K562 (cell line): ENCODE results near the gene OR2W1. TPM values are rescaled to one million over a fixed set of nuclear protein-coding genes. Genes with fewer than 3 reads are reported as not detected.
A peak's percentile ranks its signal among the peaks of the same experiment; 100 is the strongest.

Experiments used
- CTBP1 ChIP-seq: fragments of 450-650 bp; IDR thresholded peaks from 2 replicates; pipeline ENCODE4 v1.6.1; 2016; ENCODE audit warnings: borderline replicate concordance
- CXXC5 ChIP-seq: fragments of 250-450 bp; sonication (Bioruptor Pico); IDR thresholded peaks from 2 replicates; pipeline ENCODE4 v1.8.0; 2022; ENCODE audit warnings: inconsistent platforms, mild to moderate bottlenecking, moderate library complexity
- MXI1 ChIP-seq: IDR thresholded peaks from 2 replicates; pipeline ENCODE4 v1.6.1; 2011; ENCODE audit warnings: low read depth, mild to moderate bottlenecking, improper control_type of control experiment, low read length
- RAD51 ChIP-seq: fragments of 450-650 bp; IDR thresholded peaks from 2 replicates; pipeline ENCODE4 v1.7.1; 2016; ENCODE audit warnings: low read depth, mild to moderate bottlenecking, borderline replicate concordance
- SNRNP70 ChIP-seq: fragments of 200-400 bp; formaldehyde crosslinking; optimal IDR thresholded peaks from 2 replicates; pipeline ENCODE3; 2017; ENCODE audit warnings: low read depth, low read length
- YY1 ChIP-seq, 3 experiments: IDR thresholded peaks; 2 replicates each; pipeline ENCODE4 v1.6.1; 2011; ENCODE audit warnings: low read length in 2 of 3, mild to moderate bottlenecking in 2 of 3, moderate library complexity in 2 of 3, borderline replicate concordance in 1 of 3, control low read depth in 1 of 3, low read depth in 1 of 3; ENCODE audit not compliant: insufficient read depth in 3 of 3, insufficient replicate concordance in 2 of 3, control insufficient read depth in 1 of 3, insufficient read length in 1 of 3; ENCODE audit errors: extremely low read depth in 1 of 3
- ZBTB40 ChIP-seq, 2 experiments: fragments of 450-650 bp in 1 of 2; sonication (generic) in 1 of 2; formaldehyde crosslinking in 1 of 2; IDR thresholded peaks; 2 replicates each; pipeline versions ENCODE4 v1.7.1 to v1.9.0; 2016 to 2022; ENCODE audit warnings: inconsistent platforms in 1 of 2, mild to moderate bottlenecking in 1 of 2, missing genetic modification reagents in 1 of 2
- polyA plus RNA-seq, 8 experiments: library from polyadenylated mRNA; depleted of rRNA in 4 of 8; stranded (reverse) in 5 of 8; unstranded in 3 of 8; fragments of >200 nt; fragmentation: Nextera tagmentation in 2 of 8; fragmentation: Illumina TruSeq in 1 of 8; extraction: Ambion mirVana in 2 of 8; extraction: Trizol in 1 of 8; gene quantifications; 2 replicates each; pipeline versions ENCODE4 v1.2.1 to v1.2.3, GENCODE V29; 2011 to 2014; ENCODE audit warnings: inconsistent platforms in 1 of 8, missing spikeins in 1 of 8
- total RNA-seq, 7 experiments: library from RNA; depleted of rRNA in 6 of 7; stranded (reverse); fragments of >200 nt in 6 of 7; fragmentation: Illumina TruSeq in 2 of 7; extraction: Trizol in 2 of 7; gene quantifications; 2 replicates each; pipeline versions ENCODE4 v1.2.1 to v1.2.3, GENCODE V29; 2011 to 2021; ENCODE audit warnings: low replicate concordance in 1 of 7

OR2W1 gene
- total and polyA plus RNA-seq, 9 of the 15 experiments (the other 6 are each of a cell fraction or from before 2014, with no cell fraction given) = not detected

GRCh38 chr6:29011276-29011734, 33.7 kb downstream of the OR2W1 start (continued):
- TF ChIP-seq YY1 (IDR thresholded peaks at IDR 0.05; ENCODE audit: borderline replicate concordance in 1 of 3, control insufficient read depth in 1 of 3, extremely low read depth in 1 of 3, insufficient read depth in 3 of 3, insufficient read length in 1 of 3, insufficient replicate concordance in 2 of 3, low read depth in 1 of 3, low read length in 2 of 3) = peak in 1 of 3 experiments; percentile 47
- 0 out of 2 replicates have a peak, but pooled peaks have one; percentile 41 for TF ChIP-seq CTBP1
- TF ChIP-seq MXI1 = 0 out of 2 replicates have a peak, but pooled peaks have one; percentile 57
- peak; percentile 63; the same call in 1 of the 2 replicates for TF ChIP-seq ZBTB40 (IDR thresholded peaks at IDR 0.05)
- TF ChIP-seq ZBTB40 (CRISPR knock-in tag; IDR thresholded peaks at IDR 0.05) = no peak
- TF ChIP-seq RAD51 = no peak
- no peak for TF ChIP-seq SNRNP70
- TF ChIP-seq CXXC5 (CRISPR knock-in tag) = peak; percentile 83
